ENCODE data around the gene ITGB7.

ITGB7 gene

GRCh38 chr12:53196486-53196885, 10.6 kb downstream of the ITGB7 start:
- no peak for DNase-seq (ENCODE audit: low spot score)

- DNase-seq (ENCODE audit: low spot score): no peak
These were observed 11.3 kb downstream of the ITGB7 start for GRCh38 chr12:53195516-53196420.

GRCh38 chr12:53194973-53195372, 12.1 kb downstream of the ITGB7 start:
- DNase-seq (ENCODE audit: low spot score): no peak

- no peak for DNase-seq (ENCODE audit: low spot score)
These were observed 12.9 kb downstream of the ITGB7 start for GRCh38 chr12:53193985-53194716.

- no peak for DNase-seq (ENCODE audit: low spot score)
These were observed 14.0 kb downstream of the ITGB7 start for GRCh38 chr12:53193040-53193439.

GRCh38 chr12:53192531-53193021, 14.5 kb downstream of the ITGB7 start:
- no peak for DNase-seq (ENCODE audit: low spot score)

- DNase-seq (ENCODE audit: low spot score): no peak
These were observed 15.0 kb downstream of the ITGB7 start for GRCh38 chr12:53191885-53192530.

GRCh38 chr12:53191096-53191884, 15.8 kb downstream of the ITGB7 start:
- DNase-seq (ENCODE audit: low spot score): no peak

GRCh38 chr12:53190108-53190729, 16.8 kb downstream of the ITGB7 start:
- peak; percentile 78 for DNase-seq (ENCODE audit: low spot score)

GRCh38 chr12:53187145-53187899, 19.7 kb downstream of the ITGB7 start:
- DNase-seq (ENCODE audit: low spot score): peak; percentile 1

- no peak for DNase-seq (ENCODE audit: low spot score)
These were observed 20.3 kb downstream of the ITGB7 start for GRCh38 chr12:53186745-53187144.

GRCh38 chr12:53185582-53186153, 21.4 kb downstream of the ITGB7 start:
- DNase-seq (ENCODE audit: low spot score): peak; percentile 0

GRCh38 chr12:53184828-53185227, 22.2 kb downstream of the ITGB7 start:
- peak; percentile 1 for DNase-seq (ENCODE audit: low spot score)

- DNase-seq (ENCODE audit: low spot score): peak; percentile 7
These were observed 24.1 kb downstream of the ITGB7 start for GRCh38 chr12:53182903-53183302.

GRCh38 chr12:53181935-53182334, 25.1 kb downstream of the ITGB7 start:
- peak; percentile 2 for DNase-seq (ENCODE audit: low spot score)

GRCh38 chr12:53180931-53181645, 26.0 kb downstream of the ITGB7 start:
- DNase-seq (ENCODE audit: low spot score): peak; percentile 86

- peak; percentile 99 for DNase-seq (ENCODE audit: low spot score)
These were observed 26.7 kb downstream of the ITGB7 start, which contains the start of the genes CSAD and ZNF740 for GRCh38 chr12:53180220-53180930. TSS of gene CSAD (minus strand) at chr12:53180925. CDS start at chr12:53173470, 7,455 bp downstream. TSS of gene ZNF740 (plus strand) at chr12:53180722. CDS start at chr12:53181984, 1,262 bp downstream.

- peak; percentile 39 for DNase-seq (ENCODE audit: low spot score)
These were observed 27.3 kb downstream of the ITGB7 start for GRCh38 chr12:53179687-53180219.

Data from AG08396 (cell line).